AG09319 (cell line): ENCODE data around the gene SAP25.
"Not testable (repeated sequence)": the region's sequence is repeated elsewhere in the genome, so short reads cannot be mapped to it uniquely, and the experiment has no call there.

Source experiments
- DNase-seq: peaks from one replicate; pipeline ENCODE4 v3.0.0-alpha.2; 2010; ENCODE audit warnings: low read depth; ENCODE audit errors: extremely low read depth
- TF ChIP-seq, protein P1 (sequence below): IDR thresholded peaks from 2 replicates; pipeline ENCODE4 v1.5.1; 2011; ENCODE audit warnings: low read depth, mild to moderate bottlenecking, inconsistent platforms, low read length, moderate library complexity

SAP25 gene

DNA sequence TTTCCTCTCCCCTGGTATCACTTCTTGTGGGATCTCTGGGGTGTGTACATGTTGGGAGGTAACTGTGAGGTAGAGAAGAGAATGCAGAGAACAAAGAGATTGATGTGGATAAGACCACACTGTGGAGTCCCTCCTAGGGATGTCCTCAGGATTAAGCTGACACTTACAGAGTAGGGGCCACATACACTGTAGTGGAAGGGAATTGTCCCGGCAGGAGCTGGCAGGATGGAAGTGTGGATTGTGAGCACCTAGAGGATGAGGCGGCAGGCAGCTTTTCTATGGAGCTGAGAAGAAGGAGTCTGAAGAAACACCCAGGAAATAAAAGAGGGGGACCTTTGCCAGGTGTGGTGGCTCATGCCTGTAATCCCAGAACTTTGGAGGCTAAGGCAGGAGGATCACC, 21.2 kb downstream of the SAP25 start:
- TF ChIP-seq, protein P1, sequence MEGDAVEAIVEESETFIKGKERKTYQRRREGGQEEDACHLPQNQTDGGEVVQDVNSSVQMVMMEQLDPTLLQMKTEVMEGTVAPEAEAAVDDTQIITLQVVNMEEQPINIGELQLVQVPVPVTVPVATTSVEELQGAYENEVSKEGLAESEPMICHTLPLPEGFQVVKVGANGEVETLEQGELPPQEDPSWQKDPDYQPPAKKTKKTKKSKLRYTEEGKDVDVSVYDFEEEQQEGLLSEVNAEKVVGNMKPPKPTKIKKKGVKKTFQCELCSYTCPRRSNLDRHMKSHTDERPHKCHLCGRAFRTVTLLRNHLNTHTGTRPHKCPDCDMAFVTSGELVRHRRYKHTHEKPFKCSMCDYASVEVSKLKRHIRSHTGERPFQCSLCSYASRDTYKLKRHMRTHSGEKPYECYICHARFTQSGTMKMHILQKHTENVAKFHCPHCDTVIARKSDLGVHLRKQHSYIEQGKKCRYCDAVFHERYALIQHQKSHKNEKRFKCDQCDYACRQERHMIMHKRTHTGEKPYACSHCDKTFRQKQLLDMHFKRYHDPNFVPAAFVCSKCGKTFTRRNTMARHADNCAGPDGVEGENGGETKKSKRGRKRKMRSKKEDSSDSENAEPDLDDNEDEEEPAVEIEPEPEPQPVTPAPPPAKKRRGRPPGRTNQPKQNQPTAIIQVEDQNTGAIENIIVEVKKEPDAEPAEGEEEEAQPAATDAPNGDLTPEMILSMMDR = no peak

DNA sequence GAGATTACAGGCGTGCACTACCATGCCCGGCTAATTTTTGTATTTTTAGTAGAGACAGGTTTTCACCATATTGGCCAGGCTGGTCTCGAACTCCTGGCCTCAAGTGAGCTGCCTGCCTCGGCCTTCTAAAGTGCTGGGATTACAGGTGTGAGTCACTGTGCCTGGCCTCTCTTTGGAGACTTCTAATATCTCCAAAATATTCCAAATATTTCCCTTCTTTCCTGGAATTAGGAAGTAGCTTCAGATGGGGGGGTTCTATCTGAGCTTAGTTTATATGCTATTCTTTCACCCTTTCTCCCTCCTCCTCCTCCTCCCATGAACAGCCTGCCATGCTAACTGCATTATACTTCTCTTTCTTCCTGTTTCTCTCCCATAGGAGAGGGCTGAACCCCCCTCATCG, 25.3 kb downstream of the SAP25 start:
- DNase-seq = not testable (repeated sequence)

More for the DNA sequence above, 21.2 kb downstream of the SAP25 start:
- no peak for DNase-seq

DNA sequence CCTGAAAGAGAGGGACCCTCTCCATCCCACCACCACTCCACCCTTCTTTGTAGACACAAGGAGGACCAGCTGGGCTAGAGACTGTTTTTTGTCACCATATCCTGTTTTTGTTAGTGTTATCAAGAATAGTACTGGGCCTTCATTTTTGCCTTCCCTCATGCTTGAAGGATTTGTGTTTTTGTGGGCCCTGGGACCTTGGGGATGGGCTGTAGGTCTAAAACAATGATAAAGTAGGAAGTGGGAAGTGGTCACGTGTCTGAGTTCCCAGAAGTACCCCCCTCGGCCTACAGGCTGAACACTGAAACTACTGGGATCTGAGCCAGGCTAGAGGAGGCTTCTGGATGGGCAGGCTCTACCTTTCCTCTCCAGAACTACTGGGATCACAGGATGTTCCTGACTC, 25.8 kb downstream of the SAP25 start:
- no peak for DNase-seq
- TF ChIP-seq, protein P1 = no peak

DNA sequence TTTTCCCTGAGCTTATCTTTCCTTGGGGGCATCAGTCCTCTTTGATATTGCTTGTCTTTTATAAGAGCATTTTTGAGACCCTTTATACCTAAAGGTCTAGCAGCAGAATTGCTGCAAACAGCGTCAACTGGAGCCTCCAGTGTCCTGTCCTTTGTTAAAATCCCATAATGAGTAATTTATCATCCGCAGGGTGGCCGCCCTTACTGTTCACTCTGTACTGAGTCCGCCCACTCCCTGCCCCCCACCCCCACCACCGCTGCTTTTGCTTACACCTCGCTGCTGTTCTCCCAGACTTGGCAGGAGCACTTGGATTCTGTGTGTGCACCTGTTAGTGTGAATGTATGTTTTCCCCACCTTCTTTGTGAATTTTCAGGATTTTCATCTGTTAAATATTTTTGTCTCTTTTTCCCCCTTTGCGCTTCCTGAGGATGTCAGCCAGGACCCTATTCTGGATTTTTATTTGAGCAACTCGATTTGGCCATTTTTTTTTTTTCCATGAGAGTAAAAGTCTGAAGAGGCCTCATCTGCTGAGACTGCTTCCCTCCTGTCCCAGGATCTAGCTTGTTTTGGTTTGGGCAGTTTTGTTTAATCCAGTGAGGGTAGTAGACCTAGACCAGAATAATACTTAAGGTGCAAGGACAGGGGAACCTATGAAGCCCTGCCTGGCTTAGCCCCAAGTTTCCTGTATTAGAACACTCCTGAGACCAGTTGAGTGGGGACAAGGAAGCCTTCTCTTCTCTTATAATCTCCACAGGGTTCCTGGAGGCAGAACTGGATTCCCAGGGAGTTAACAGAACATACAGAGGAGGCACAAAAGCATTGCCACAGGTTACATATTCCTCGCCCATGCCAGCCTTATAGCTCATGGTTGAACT, 26.5 kb downstream of the SAP25 start:
- TF ChIP-seq, protein P1 = no peak
- no peak for DNase-seq

DNA sequence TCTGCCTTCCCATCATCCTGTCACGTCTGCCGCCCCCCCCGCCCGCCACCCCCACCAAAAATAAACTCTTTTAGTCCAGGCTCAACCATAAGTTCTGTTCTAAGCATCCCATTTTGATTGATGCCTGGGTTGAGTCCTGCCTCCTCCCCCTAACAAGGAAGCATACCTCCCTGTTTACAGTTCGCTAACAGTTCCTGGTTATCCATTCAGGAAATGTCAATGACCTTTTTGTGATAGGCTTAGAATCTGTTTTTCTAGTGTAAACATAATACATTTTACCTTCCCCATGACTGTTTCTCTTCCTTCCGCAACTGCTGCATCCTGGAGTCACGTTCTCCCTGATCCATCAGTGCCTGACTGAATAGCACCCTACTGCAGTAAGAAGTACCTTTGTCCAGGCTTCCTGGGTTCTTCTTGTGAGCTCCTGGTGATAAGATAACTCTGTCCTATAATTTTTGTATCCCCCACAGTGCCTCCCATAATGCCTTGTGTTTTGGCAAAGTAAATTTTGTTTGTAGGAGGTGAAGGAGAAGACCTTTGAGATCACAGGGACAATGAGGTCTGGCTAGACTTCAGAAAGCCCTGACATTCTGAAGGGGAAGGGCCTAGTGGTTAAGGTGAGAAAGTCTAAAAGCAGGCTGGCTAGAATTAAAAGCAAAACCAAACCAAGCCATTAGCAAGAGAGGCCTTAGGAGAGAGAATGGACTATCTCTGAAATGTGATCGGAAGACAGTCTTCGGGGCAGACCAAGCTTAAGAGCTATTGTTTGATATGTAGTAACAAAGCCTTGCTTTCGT, 27.4 kb downstream of the SAP25 start:
- TF ChIP-seq, protein P1 = no peak
- DNase-seq = no peak

DNA sequence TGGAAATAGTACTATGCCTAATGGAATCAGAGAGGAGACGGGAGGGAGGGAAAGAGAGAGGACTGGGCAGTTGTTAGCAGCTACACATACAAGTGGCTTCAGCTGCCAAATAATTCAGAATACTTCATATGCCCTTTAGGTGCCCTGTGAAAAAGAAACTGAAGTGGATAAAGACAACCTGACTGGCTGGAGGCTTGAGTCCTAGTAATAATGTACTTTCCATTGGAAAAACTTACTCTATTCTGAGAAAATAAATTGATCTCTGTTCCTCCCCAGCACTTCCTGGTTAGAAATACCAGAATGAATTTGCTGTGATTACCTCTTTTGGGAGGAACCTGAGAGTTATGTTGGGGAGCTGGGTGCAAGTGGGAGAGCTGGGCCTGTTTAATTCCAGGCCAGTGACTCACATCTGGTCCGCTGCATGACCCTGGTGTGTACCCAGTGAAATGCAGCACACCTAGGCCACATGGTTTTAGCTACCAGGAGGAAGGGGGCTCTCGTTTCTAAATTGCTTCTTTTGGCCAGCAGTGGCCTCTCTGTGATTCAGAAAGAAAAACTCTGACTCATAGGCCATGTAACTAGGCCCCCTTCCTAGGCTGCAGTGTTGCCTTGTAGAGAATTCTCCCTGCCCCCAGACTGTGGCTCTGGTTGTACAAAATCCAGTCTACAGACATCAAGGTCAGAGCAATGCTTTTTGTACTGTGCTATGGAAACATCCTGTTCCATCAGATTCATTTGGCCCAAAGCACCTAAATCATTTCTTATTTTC, 28.2 kb downstream of the SAP25 start:
- DNase-seq = peak; percentile 48

DNA sequence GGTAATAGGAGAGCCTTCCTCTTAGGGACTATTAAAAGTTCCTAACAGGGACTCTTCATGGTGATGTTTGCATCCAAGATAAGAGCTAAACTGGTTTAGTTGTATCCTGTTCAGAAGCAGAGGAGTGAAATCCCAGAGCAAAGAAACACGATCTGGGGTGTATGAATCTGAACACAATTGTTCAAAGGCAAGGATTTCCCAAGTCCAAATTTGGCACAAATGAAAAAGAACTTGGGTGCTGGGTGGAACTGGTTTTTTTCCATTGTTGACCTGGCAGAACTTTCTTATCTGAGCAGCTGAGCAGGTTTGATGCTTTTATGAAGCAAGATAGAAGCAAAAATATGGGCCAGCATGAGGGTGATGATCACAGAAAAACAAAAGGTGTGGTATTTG, 28.7 kb downstream of the SAP25 start:
- TF ChIP-seq, protein P1 = no peak
- DNase-seq = no peak

More for the DNA sequence above, 28.2 kb downstream of the SAP25 start:
- TF ChIP-seq, protein P1 = no peak
